HL-60 (cell line): ENCODE data around the gene U2AF2.

Experiments
- CTCF ChIP-seq: IDR thresholded peaks from one replicate; pipeline ENCODE4 v1.5.1; 2011; ENCODE audit warnings: low read length, control low read depth, inconsistent platforms; ENCODE audit not compliant: insufficient read depth
- GABPA ChIP-seq: IDR thresholded peaks from 2 replicates; pipeline ENCODE4 v1.6.1; 2012; ENCODE audit warnings: low read depth
- POLR2AphosphoS5 ChIP-seq: IDR thresholded peaks from 2 replicates; pipeline ENCODE4 v1.6.1; 2012; ENCODE audit warnings: low read depth
- SPI1 ChIP-seq: IDR thresholded peaks from 2 replicates; pipeline ENCODE4 v1.6.1; 2012; ENCODE audit warnings: low read depth, mild to moderate bottlenecking, borderline replicate concordance

GRCh38 chr19:55697069-55697440 is 42.2 kb downstream of the U2AF2 start:
- TF ChIP-seq CTCF (no peak), POLR2AphosphoS5 (no peak), SPI1 (no peak), GABPA (no peak)
